Measurements from ENCODE around the gene PPP2R1A. TPM values are rescaled to one million over a fixed set of nuclear protein-coding genes. Genes with fewer than 3 reads are reported as not detected.

The PPP2R1A gene
- total and polyA plus RNA-seq, 4 donors = 33.6 to 61.6 (median 59.8) TPM

GRCh38 chr19:52155596-52156359, 34.1 kb upstream of the PPP2R1A start:
- peaks cover 4 to 41% (median 34%) of the 10 kb centered on the region in 4 donors for H3K36me3 ChIP-seq (ENCODE audit: control insufficient read depth in 4 of 4, insufficient read depth in 3 of 4, low read depth in 1 of 4, low read length in 3 of 4)
- no peak overlapping the region for H3K27ac ChIP-seq (ENCODE audit: low read depth in 1 of 2, low read length in 2 of 2)
- H3K9ac ChIP-seq (ENCODE audit: low read depth in 1 of 2, low read length in 2 of 2) = no peak overlapping the region
- peaks cover 35 to 95% (median 51%) of the 10 kb centered on the region in 4 donors for H3K9me3 ChIP-seq (ENCODE audit: control insufficient read depth in 4 of 4, low read length in 3 of 4)
- no peaks in the 10 kb centered on the region for H3K27me3 ChIP-seq (ENCODE audit: control insufficient read depth in 4 of 4, insufficient read depth in 4 of 4, low read length in 3 of 4)
- 98% methylated on average over 15 of the region's 15 CpGs for WGBS
- peak overlapping the region in 2 of 3 donors; percentile 43 to 66 for H3K4me3 ChIP-seq (ENCODE audit: low read depth in 1 of 3, low read length in 3 of 3)
- H3K4me1 ChIP-seq (ENCODE audit: control insufficient read depth in 4 of 4, insufficient read depth in 4 of 4, low read length in 3 of 4) = no peaks in the 10 kb centered on the region
- TF ChIP-seq HNF4G (IDR thresholded peaks at IDR 0.05) (no peak), RXRA (IDR thresholded peaks at IDR 0.05) (no peak), HNF4A (conservative IDR thresholded peaks at IDR 0.05) (no peak), REST (IDR thresholded peaks at IDR 0.05) (no peak), SP1 (IDR thresholded peaks at IDR 0.05) (no peak), EGR1 (IDR thresholded peaks at IDR 0.05; ENCODE audit: low read depth in 2 of 2) (no peak)
- TF ChIP-seq, protein P1, sequence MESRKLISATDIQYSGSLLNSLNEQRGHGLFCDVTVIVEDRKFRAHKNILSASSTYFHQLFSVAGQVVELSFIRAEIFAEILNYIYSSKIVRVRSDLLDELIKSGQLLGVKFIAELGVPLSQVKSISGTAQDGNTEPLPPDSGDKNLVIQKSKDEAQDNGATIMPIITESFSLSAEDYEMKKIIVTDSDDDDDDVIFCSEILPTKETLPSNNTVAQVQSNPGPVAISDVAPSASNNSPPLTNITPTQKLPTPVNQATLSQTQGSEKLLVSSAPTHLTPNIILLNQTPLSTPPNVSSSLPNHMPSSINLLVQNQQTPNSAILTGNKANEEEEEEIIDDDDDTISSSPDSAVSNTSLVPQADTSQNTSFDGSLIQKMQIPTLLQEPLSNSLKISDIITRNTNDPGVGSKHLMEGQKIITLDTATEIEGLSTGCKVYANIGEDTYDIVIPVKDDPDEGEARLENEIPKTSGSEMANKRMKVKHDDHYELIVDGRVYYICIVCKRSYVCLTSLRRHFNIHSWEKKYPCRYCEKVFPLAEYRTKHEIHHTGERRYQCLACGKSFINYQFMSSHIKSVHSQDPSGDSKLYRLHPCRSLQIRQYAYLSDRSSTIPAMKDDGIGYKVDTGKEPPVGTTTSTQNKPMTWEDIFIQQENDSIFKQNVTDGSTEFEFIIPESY (IDR thresholded peaks at IDR 0.05) = no peak
- TF ChIP-seq, protein P2, sequence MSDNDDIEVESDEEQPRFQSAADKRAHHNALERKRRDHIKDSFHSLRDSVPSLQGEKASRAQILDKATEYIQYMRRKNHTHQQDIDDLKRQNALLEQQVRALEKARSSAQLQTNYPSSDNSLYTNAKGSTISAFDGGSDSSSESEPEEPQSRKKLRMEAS (IDR thresholded peaks at IDR 0.05) = no peak
- TF ChIP-seq, protein P3, sequence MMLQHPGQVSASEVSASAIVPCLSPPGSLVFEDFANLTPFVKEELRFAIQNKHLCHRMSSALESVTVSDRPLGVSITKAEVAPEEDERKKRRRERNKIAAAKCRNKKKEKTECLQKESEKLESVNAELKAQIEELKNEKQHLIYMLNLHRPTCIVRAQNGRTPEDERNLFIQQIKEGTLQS (IDR thresholded peaks at IDR 0.05) = no peak
- DNase-seq (ENCODE audit: low spot score) = no peak

DNA sequence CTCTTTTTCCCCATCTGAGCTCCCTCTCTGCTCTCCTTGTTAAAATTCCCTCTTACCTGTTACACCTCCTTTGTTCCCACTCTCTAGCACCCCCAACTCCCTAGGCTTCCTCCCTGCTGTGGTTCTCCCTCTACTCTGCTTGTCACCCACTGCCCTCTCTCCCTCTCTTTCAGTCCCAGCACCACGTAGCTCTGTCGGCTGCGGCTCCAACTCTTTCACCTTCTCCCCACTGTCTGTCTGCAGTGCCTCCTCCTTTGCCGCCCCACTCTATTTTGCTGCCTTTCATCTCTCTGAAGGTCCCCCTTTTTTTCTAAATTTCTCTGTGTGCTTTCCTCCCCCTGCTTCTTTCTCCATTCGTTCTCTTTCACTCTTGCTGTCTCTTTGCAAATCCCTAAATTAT, 19.5 kb upstream of the PPP2R1A start:
- peak overlapping the region; percentile 85 to 100 (median 97) for H3K4me3 ChIP-seq (ENCODE audit: low read depth in 1 of 3, low read length in 3 of 3)
- H3K36me3 ChIP-seq (ENCODE audit: control insufficient read depth in 4 of 4, insufficient read depth in 3 of 4, low read depth in 1 of 4, low read length in 3 of 4) = peaks cover 0 to 22% (median 18%) of the 10 kb centered on the region in 4 donors
- H3K9ac ChIP-seq (ENCODE audit: low read depth in 1 of 2, low read length in 2 of 2) = peak overlapping the region in 1 of 2 donors; percentile 90
- peak overlapping the region in 1 of 2 donors; percentile 73 for H3K27ac ChIP-seq (ENCODE audit: low read depth in 1 of 2, low read length in 2 of 2)
- TF ChIP-seq RAD21 (IDR thresholded peaks at IDR 0.05) (no peak), SP1 (IDR thresholded peaks at IDR 0.05) (no peak), FOXA1 (IDR thresholded peaks at IDR 0.05) (no peak)
- TF ChIP-seq, protein P1 (IDR thresholded peaks at IDR 0.05) = no peak
- no peak for DNase-seq (ENCODE audit: low spot score)
- peaks cover 1 to 12% (median 5%) of the 10 kb centered on the region in 4 donors for H3K9me3 ChIP-seq (ENCODE audit: control insufficient read depth in 4 of 4, low read length in 3 of 4)
- WGBS = 14% methylated on average over 5 of the region's 5 CpGs
- H3K4me1 ChIP-seq (ENCODE audit: control insufficient read depth in 4 of 4, insufficient read depth in 4 of 4, low read length in 3 of 4) = peaks cover 0 to 11% (median 7%) of the 10 kb centered on the region in 4 donors
- no peaks in the 10 kb centered on the region for H3K27me3 ChIP-seq (ENCODE audit: control insufficient read depth in 4 of 4, insufficient read depth in 4 of 4, low read length in 3 of 4)
